K562 (cell line): Measurements from ENCODE around the gene ROR2.

Source experiments
- CHD1 ChIP-seq: fragments of 200-600 bp; sonication (generic); IDR thresholded peaks from one replicate; pipeline ENCODE4 v1.6.1; 2012; ENCODE audit warnings: mild to moderate bottlenecking, moderate library complexity, low read length, inconsistent platforms
- FOXM1 ChIP-seq, 2 experiments: fragments of 450-650 bp in 1 of 2; sonication (generic) in 1 of 2; formaldehyde crosslinking in 1 of 2; IDR thresholded peaks; 2 replicates each; pipeline versions ENCODE4 v1.6.1 to v1.9.0; 2017 to 2022; ENCODE audit warnings: low read depth in 2 of 2, mild to moderate bottlenecking in 2 of 2, missing genetic modification reagents in 1 of 2, moderate library complexity in 1 of 2
- L3MBTL2 ChIP-seq: fragments of 450-650 bp; IDR thresholded peaks from 2 replicates; pipeline ENCODE4 v1.6.1; 2016; ENCODE audit warnings: mild to moderate bottlenecking, moderate library complexity
- NFIC ChIP-seq: fragments of 450-650 bp; IDR thresholded peaks from 2 replicates; pipeline ENCODE4 v1.6.1; 2017; ENCODE audit warnings: mild to moderate bottlenecking, inconsistent platforms
- NR3C1 ChIP-seq: sonication (generic); formaldehyde crosslinking; IDR thresholded peaks from 2 replicates; pipeline ENCODE4 v1.8.1; 2022; ENCODE audit warnings: missing genetic modification reagents
- PHF20 ChIP-seq: fragments of 450-650 bp; IDR thresholded peaks from 2 replicates; pipeline ENCODE4 v1.6.1; 2018; ENCODE audit not compliant: partially characterized antibody
- POLR2A ChIP-seq: fragments of 450-650 bp; conservative IDR thresholded peaks from 2 replicates; pipeline ENCODE4 v1.6.1; 2016
- POLR2G ChIP-seq: fragments of 200-400 bp; formaldehyde crosslinking; IDR thresholded peaks from 2 replicates; pipeline ENCODE4 v1.6.1; 2017; ENCODE audit warnings: low read depth, mild to moderate bottlenecking, antibody characterized with exemption, low read length, moderate library complexity
- RNF219 ChIP-seq: fragments of 250-450 bp; sonication (Bioruptor Pico); IDR thresholded peaks from 2 replicates; pipeline ENCODE4 v1.5.0; 2022; ENCODE audit warnings: mild to moderate bottlenecking
- SMAD4 ChIP-seq: fragments of 250-450 bp; sonication (Bioruptor Pico); conservative IDR thresholded peaks from 2 replicates; pipeline ENCODE4 v1.8.0; 2021; ENCODE audit warnings: inconsistent platforms, mild to moderate bottlenecking, moderate library complexity
- TAF1 ChIP-seq: IDR thresholded peaks from 2 replicates; pipeline ENCODE4 v1.6.1; 2011; ENCODE audit warnings: mild to moderate bottlenecking, low read length, moderate library complexity; ENCODE audit not compliant: insufficient read depth, control insufficient read depth, severe bottlenecking; ENCODE audit errors: extremely low read depth
- ZBTB12 ChIP-seq: fragments of 250-450 bp; sonication (Bioruptor Pico); IDR thresholded peaks from 2 replicates; pipeline ENCODE4 v1.4.0; 2020

GRCh38 chr9:91716239-91716638 is 233.8 kb downstream of the ROR2 start:
- TF ChIP-seq NFIC = no peak
- no peak for TF ChIP-seq ZBTB12 (CRISPR knock-in tag)
- TF ChIP-seq POLR2G = no peak
- no peak for TF ChIP-seq CHD1
- no peak for TF ChIP-seq SMAD4
- no peak for TF ChIP-seq RNF219 (CRISPR knock-in tag)
- TF ChIP-seq L3MBTL2 = no peak
- TF ChIP-seq NR3C1 (CRISPR knock-in tag) = no peak
- no peak for TF ChIP-seq FOXM1 (IDR thresholded peaks at IDR 0.05; ENCODE audit: low read depth)
- TF ChIP-seq FOXM1 (CRISPR knock-in tag; IDR thresholded peaks at IDR 0.05; ENCODE audit: low read depth) = no peak
- TF ChIP-seq PHF20 = no peak
- TF ChIP-seq POLR2A = no peak
- no peak for TF ChIP-seq TAF1
